ENCODE measurements around the gene CYBA. TPM values are rescaled to one million over a fixed set of nuclear protein-coding genes. Genes with fewer than 3 reads are reported as not detected.

Gene CYBA
- total and polyA plus RNA-seq, 9 of the 15 experiments (the other 6 are each of a cell fraction or from before 2014, with no cell fraction given), result 0.34 to 683 (median 93.0) TPM

DNA sequence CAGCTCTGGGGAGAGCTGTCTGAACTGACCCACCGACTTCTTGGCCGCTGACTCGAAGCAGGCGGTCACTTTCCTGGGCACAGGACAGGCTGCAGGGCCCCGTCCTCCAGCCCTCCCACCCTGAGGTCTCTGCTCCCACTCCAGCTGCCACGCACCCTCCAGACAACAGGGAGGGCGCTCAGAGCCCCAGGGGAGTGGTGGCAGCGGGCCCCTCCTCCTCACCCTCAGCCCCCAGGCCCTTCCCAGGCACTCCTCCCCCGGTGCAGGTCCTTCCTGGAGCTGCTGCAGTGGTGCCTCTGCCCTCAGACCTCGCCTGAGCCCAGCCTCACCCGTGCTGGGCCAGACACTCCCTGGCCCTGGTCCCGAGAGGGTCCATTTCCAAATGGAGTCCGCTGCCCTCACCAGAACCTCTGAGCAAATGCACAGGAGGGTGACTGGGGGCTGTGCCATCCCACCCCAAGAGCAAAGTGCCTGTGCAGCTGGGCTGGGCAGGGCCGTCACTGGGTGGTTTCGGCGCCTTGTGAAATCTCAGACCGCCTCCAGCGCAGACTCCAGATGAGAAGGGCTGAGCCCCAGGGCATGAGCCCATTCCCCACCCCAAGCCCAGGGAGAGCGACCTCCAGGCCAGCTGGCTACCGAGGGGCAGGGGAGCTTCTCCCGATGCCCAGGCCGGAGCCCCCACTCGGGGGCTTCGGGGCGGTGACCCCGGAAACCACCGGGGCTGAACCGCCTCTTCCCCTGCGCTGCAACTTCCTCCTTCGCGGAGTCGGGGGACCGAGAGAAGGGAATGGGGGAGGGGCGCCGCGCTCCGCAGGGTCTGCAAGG is 717 bp downstream of the CYBA start (continued):
- TF ChIP-seq RBM14 (IDR thresholded peaks at IDR 0.05; ENCODE audit: borderline replicate concordance, insufficient read depth, low read depth, low read length) (0 out of 2 replicates have a peak, but pooled peaks have one; percentile 80), ZNF830 (CRISPR knock-in tag; IDR thresholded peaks at IDR 0.05) (peak; percentile 78; the same call in 1 of the 2 replicates), NFE2L1 (tag; IDR thresholded peaks at IDR 0.05; ENCODE audit: borderline replicate concordance, low read depth) (no peak), NFE2 (IDR thresholded peaks at IDR 0.05; ENCODE audit: low read depth) (no peak), ZNF764 (CRISPR knock-in tag; IDR thresholded peaks at IDR 0.05; ENCODE audit: low read depth) (no peak), KLF10 (CRISPR knock-in tag; IDR thresholded peaks at IDR 0.05) (no peak), TBP (optimal IDR thresholded peaks at IDR 0.05; ENCODE audit: low read depth, low read length) (no peak), HCFC1 (IDR thresholded peaks at IDR 0.05; ENCODE audit: low read depth, low read length) (no peak), SIN3A (IDR thresholded peaks at IDR 0.05; ENCODE audit: borderline replicate concordance in 2 of 2, control insufficient read depth in 1 of 2, low read depth in 2 of 2, low read length in 2 of 2) (peak; percentile 14 to 37; a peak in 2 of 4 replicates), SP1 (CRISPR knock-in tag; IDR thresholded peaks at IDR 0.05) (peak; percentile 44), ZNF707 (CRISPR knock-in tag; conservative IDR thresholded peaks at IDR 0.05) (no peak), SIRT6 (IDR thresholded peaks at IDR 0.05; ENCODE audit: low read depth, low read length) (no peak), ZFP1 (CRISPR knock-in tag; IDR thresholded peaks at IDR 0.05) (no peak), ZC3H4 (CRISPR knock-in tag; IDR thresholded peaks at IDR 0.05; ENCODE audit: borderline replicate concordance) (peak; percentile 35; the same call in 1 of the 2 replicates), SMAD2 (IDR thresholded peaks at IDR 0.05; ENCODE audit: low read depth, low read length) (no peak), NR3C1 (CRISPR knock-in tag; IDR thresholded peaks at IDR 0.05) (no peak), BDP1 (IDR thresholded peaks at IDR 0.05; ENCODE audit: insufficient read depth, insufficient read length) (no peak), ARHGAP35 (IDR thresholded peaks at IDR 0.05; ENCODE audit: partially characterized antibody) (no peak), RNF2 (IDR thresholded peaks at IDR 0.05) (no peak), ZNF3 (CRISPR knock-in tag; IDR thresholded peaks at IDR 0.05) (no peak), C11orf30 (IDR thresholded peaks at IDR 0.05; ENCODE audit: low read depth) (no peak), KAT8 (IDR thresholded peaks at IDR 0.05; ENCODE audit: low read depth) (no peak), MTA3 (IDR thresholded peaks at IDR 0.05; ENCODE audit: borderline replicate concordance) (no peak; the same call in 1 of the 2 replicates), HDAC1 (IDR thresholded peaks at IDR 0.05) (no peak)
- TF ChIP-seq, protein P1, sequence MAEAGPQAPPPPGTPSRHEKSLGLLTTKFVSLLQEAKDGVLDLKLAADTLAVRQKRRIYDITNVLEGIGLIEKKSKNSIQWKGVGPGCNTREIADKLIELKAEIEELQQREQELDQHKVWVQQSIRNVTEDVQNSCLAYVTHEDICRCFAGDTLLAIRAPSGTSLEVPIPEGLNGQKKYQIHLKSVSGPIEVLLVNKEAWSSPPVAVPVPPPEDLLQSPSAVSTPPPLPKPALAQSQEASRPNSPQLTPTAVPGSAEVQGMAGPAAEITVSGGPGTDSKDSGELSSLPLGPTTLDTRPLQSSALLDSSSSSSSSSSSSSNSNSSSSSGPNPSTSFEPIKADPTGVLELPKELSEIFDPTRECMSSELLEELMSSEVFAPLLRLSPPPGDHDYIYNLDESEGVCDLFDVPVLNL (CRISPR knock-in tag; IDR thresholded peaks at IDR 0.05; ENCODE audit: low read depth), result peak; percentile 19; the same call in 1 of the 2 replicates
- TF ChIP-seq, protein P2, sequence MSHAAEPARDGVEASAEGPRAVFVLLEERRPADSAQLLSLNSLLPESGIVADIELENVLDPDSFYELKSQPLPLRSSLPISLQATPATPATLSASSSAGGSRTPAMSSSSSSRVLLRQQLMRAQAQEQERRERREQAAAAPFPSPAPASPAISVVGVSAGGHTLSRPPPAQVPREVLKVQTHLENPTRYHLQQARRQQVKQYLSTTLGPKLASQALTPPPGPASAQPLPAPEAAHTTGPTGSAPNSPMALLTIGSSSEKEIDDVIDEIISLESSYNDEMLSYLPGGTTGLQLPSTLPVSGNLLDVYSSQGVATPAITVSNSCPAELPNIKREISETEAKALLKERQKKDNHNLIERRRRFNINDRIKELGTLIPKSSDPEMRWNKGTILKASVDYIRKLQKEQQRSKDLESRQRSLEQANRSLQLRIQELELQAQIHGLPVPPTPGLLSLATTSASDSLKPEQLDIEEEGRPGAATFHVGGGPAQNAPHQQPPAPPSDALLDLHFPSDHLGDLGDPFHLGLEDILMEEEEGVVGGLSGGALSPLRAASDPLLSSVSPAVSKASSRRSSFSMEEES (CRISPR knock-in tag; IDR thresholded peaks at IDR 0.05), result no peak
- TF ChIP-seq, protein P3, sequence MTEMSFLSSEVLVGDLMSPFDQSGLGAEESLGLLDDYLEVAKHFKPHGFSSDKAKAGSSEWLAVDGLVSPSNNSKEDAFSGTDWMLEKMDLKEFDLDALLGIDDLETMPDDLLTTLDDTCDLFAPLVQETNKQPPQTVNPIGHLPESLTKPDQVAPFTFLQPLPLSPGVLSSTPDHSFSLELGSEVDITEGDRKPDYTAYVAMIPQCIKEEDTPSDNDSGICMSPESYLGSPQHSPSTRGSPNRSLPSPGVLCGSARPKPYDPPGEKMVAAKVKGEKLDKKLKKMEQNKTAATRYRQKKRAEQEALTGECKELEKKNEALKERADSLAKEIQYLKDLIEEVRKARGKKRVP (CRISPR knock-in tag; IDR thresholded peaks at IDR 0.05), result no peak
